ENCODE data around the gene CD151. TPM values are rescaled to one million over a fixed set of nuclear protein-coding genes. Genes with fewer than 3 reads are reported as not detected.

The CD151 gene
- total RNA-seq, 1 experiment from 2014 or later = 296 TPM

DNA sequence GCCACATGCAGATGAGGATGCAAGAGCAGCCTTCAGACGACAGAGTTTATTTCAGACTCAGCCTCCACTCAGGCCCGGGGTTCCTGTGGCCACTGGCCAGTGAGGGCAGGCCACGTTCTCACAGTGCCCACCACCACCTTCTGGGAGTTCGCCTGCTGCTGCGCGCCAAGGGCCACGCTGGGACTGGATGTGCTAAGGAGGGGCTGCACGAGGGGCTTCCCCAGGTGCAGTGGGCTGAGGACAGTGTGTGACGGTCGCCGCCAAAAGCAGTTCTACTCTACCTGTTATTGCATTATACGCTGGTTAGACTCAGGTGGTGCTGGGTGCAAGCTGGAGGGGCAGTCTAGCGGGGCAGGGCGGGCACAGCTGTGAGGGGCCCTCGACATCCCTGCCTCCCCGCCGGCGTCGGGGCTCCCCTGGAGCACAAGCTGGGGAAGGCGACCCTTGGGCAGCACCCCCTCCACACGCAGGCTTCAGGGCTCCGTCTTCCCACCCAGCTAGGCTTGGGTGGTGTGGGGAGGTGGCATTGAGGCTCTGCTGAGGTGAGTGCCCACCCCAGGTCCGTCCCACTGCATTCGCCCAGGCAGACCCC lies 45.6 kb upstream of the CD151 start:
- no peaks in the 10 kb centered on the region for H3K36me3 ChIP-seq (ENCODE audit: control insufficient read depth in 1 of 2, insufficient read depth in 2 of 2, low read length in 2 of 2)
- H3K27ac ChIP-seq (ENCODE audit: low read depth, low read length) = no peak overlapping the region; the same call in 1 of the 2 replicates
- H2AFZ ChIP-seq (ENCODE audit: low read depth, low read length, poor library complexity, severe bottlenecking) = no peak overlapping the region
- H3K9me2 ChIP-seq (ENCODE audit: insufficient read depth) = no peaks in the 10 kb centered on the region
- H4K20me1 ChIP-seq (ENCODE audit: insufficient read depth) = no peaks in the 10 kb centered on the region
- no peak overlapping the region for H3K4me3 ChIP-seq (replicated peaks in 1 of 2; ENCODE audit: low read depth in 1 of 2, low read length in 2 of 2)
- BruUV-seq (replicated peaks) = no TSS peak
- ChIA-PET RAD21 (ENCODE audit: low non-redundant PET in 1 of 2, low total read pairs in 2 of 2, uncharacterized antibody in 2 of 2, unreplicated experiment in 2 of 2) (no interaction called here), CTCF (no interaction called here), POLR2A (no interaction called here)
- H3K9me3 ChIP-seq (ENCODE audit: control insufficient read depth in 1 of 2, insufficient read depth in 1 of 2, low read depth in 1 of 2, low read length in 2 of 2) = no peaks in the 10 kb centered on the region
- TF ChIP-seq ZFX (IDR thresholded peaks at IDR 0.05) (no peak), CBX3 (IDR thresholded peaks at IDR 0.05; ENCODE audit: low read depth) (no peak), YY1 (IDR thresholded peaks at IDR 0.05; ENCODE audit: extremely low read depth, insufficient replicate concordance, low read depth, low read length) (no peak), POLR2AphosphoS5 (IDR thresholded peaks at IDR 0.05; ENCODE audit: low read depth, low read length) (no peak; the same call in 1 of the 2 replicates), SP1 (IDR thresholded peaks at IDR 0.05; ENCODE audit: low read depth) (no peak), JUND (IDR thresholded peaks at IDR 0.05) (no peak), SRF (IDR thresholded peaks at IDR 0.05; ENCODE audit: low read depth) (no peak), RAD21 (IDR thresholded peaks at IDR 0.05; ENCODE audit: low read depth) (no peak), ELF1 (IDR thresholded peaks at IDR 0.05; ENCODE audit: borderline replicate concordance, low read depth) (no peak), MAX (IDR thresholded peaks at IDR 0.05) (no peak), EZH2phosphoT487 (IDR thresholded peaks at IDR 0.05; ENCODE audit: borderline replicate concordance) (no peak), EGR1 (IDR thresholded peaks at IDR 0.05; ENCODE audit: low read depth) (no peak), ZBTB33 (IDR thresholded peaks at IDR 0.05; ENCODE audit: extremely low read depth, insufficient replicate concordance, low read length) (no peak), TCF7L2 (IDR thresholded peaks at IDR 0.05; ENCODE audit: borderline replicate concordance, extremely low read depth, insufficient read depth, insufficient read length) (no peak), ZNF274 (IDR thresholded peaks at IDR 0.05; ENCODE audit: low read depth, low read length) (no peak), FOSL1 (IDR thresholded peaks at IDR 0.05; ENCODE audit: low read depth) (no peak), CEBPB (IDR thresholded peaks at IDR 0.05; ENCODE audit: low read depth) (no peak)
- TF ChIP-seq, protein P1, sequence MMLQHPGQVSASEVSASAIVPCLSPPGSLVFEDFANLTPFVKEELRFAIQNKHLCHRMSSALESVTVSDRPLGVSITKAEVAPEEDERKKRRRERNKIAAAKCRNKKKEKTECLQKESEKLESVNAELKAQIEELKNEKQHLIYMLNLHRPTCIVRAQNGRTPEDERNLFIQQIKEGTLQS (IDR thresholded peaks at IDR 0.05) = no peak
- TF ChIP-seq, protein P2, sequence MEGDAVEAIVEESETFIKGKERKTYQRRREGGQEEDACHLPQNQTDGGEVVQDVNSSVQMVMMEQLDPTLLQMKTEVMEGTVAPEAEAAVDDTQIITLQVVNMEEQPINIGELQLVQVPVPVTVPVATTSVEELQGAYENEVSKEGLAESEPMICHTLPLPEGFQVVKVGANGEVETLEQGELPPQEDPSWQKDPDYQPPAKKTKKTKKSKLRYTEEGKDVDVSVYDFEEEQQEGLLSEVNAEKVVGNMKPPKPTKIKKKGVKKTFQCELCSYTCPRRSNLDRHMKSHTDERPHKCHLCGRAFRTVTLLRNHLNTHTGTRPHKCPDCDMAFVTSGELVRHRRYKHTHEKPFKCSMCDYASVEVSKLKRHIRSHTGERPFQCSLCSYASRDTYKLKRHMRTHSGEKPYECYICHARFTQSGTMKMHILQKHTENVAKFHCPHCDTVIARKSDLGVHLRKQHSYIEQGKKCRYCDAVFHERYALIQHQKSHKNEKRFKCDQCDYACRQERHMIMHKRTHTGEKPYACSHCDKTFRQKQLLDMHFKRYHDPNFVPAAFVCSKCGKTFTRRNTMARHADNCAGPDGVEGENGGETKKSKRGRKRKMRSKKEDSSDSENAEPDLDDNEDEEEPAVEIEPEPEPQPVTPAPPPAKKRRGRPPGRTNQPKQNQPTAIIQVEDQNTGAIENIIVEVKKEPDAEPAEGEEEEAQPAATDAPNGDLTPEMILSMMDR (IDR thresholded peaks at IDR 0.05 in 2 of 3, conservative IDR thresholded peaks at IDR 0.05 in 1 of 3; ENCODE audit: borderline replicate concordance in 1 of 3, insufficient read depth in 1 of 3, low read depth in 2 of 3, low read length in 2 of 3) = no peak
- peaks cover 21 to 34% of the 10 kb centered on the region in 2 experiments for H3K4me1 ChIP-seq (ENCODE audit: control insufficient read depth in 1 of 2, insufficient read depth in 2 of 2, low read length in 2 of 2)
- ATAC-seq (no peak), DNase-seq (ENCODE audit: low read depth, low spot score) (no peak)
- no peak overlapping the region for H3K4me2 ChIP-seq (ENCODE audit: low read length)
- no peak overlapping the region for H3K9ac ChIP-seq (ENCODE audit: low read length)
- H3K27me3 ChIP-seq (ENCODE audit: insufficient read depth, low read length) = no peaks in the 10 kb centered on the region
- no peaks in the 10 kb centered on the region for H3K79me2 ChIP-seq (ENCODE audit: insufficient read depth, low read length)
- intact Hi-C loops (cut with micrococcal nuclease) = no loop called here
